ENCODE results near the gene EEFSEC.

GRCh38 chr3:128260275-128260674 lies 107.0 kb downstream of the EEFSEC start:
- TF ChIP-seq CTCF (IDR thresholded peaks at IDR 0.05): no peak
- TF ChIP-seq POLR2A (IDR thresholded peaks at IDR 0.05): no peak
